ENCODE results near the gene SMIM35.
"Not testable (repeated sequence)": the region's sequence is repeated elsewhere in the genome, so short reads cannot be mapped to it uniquely, and the experiment has no call there.

SMIM35 gene

DNA sequence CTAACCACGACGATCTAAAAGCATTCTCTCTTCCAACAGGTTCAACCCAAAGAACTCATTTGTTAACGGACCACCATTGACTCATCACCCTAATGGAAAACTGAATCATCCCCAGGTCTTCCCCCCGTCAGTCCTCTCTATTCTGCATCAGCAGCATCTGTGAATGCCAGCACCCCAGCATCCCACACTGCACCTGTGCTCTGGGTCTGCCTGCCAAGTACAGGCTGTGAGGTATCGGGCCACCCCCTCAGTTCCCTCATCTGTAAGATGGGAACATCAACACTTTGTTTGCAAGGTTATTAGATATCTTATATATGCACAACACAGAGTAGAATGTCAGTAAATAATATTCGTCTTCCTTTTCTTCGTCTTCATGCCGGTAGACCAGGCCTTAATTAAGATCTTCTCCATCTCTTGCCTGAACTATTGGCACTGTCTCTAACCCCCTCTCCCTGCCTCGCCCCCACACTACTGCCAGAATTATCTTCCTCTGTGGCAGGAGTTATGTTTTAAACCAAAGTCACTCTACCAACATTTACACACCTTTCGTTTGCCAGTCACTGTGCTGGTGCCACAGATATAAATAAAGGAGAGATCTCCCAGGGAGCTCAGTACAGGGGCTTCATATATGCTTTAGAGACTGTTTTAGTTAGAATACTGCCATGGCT is 17.7 kb downstream of the SMIM35 start:
- Histone ChIP-seq H3K4me3 (ENCODE audit: insufficient read depth, low read depth, low read length) (no peak overlapping the region), H3K9me3 (ENCODE audit: control insufficient read depth, low read length) (no peaks in the 10 kb centered on the region), H3K27me3 (ENCODE audit: control insufficient read depth, insufficient read depth, low read length, poor library complexity, severe bottlenecking) (no peaks in the 10 kb centered on the region), H3K27ac (ENCODE audit: insufficient read depth, low read depth, low read length, poor library complexity, severe bottlenecking) (no peak overlapping the region), H3K4me1 (ENCODE audit: control insufficient read depth, insufficient read depth, low read length) (no peaks in the 10 kb centered on the region), H3K36me3 (ENCODE audit: control insufficient read depth, insufficient read depth, low read length) (no peaks in the 10 kb centered on the region)
- 89 to 93% methylated on average over 10 of the region's 10 CpGs for WGBS, 2 experiments

GRCh38 chr11:118068206-118068944 is 18.4 kb downstream of the SMIM35 start:
- WGBS, 2 experiments = 76 to 77% methylated on average over 24 of the region's 24 CpGs
- Histone ChIP-seq H3K27ac (ENCODE audit: insufficient read depth, low read depth, low read length, poor library complexity, severe bottlenecking) (no peak overlapping the region), H3K9me3 (ENCODE audit: control insufficient read depth, low read length) (no peaks in the 10 kb centered on the region)

GRCh38 chr11:118067006-118067405 is 19.8 kb downstream of the SMIM35 start:
- Histone ChIP-seq H3K36me3 (ENCODE audit: control insufficient read depth, insufficient read depth, low read length) (no peaks in the 10 kb centered on the region), H3K27me3 (ENCODE audit: control insufficient read depth, insufficient read depth, low read length, poor library complexity, severe bottlenecking) (no peaks in the 10 kb centered on the region), H3K4me3 (ENCODE audit: insufficient read depth, low read depth, low read length) (no peak overlapping the region), H3K27ac (ENCODE audit: insufficient read depth, low read depth, low read length, poor library complexity, severe bottlenecking) (no peak overlapping the region), H3K9me3 (ENCODE audit: control insufficient read depth, low read length) (no peaks in the 10 kb centered on the region), H3K4me1 (ENCODE audit: control insufficient read depth, insufficient read depth, low read length) (no peaks in the 10 kb centered on the region)
- WGBS, 2 experiments = 91 to 92% methylated on average over 8 of the region's 8 CpGs

More at GRCh38 chr11:118068206-118068944, 18.4 kb downstream of the SMIM35 start:
- H3K4me1 ChIP-seq (ENCODE audit: control insufficient read depth, insufficient read depth, low read length) = no peaks in the 10 kb centered on the region
- H3K36me3 ChIP-seq (ENCODE audit: control insufficient read depth, insufficient read depth, low read length) = no peaks in the 10 kb centered on the region
- H3K4me3 ChIP-seq (ENCODE audit: insufficient read depth, low read depth, low read length) = no peak overlapping the region
- no peaks in the 10 kb centered on the region for H3K27me3 ChIP-seq (ENCODE audit: control insufficient read depth, insufficient read depth, low read length, poor library complexity, severe bottlenecking)

DNA sequence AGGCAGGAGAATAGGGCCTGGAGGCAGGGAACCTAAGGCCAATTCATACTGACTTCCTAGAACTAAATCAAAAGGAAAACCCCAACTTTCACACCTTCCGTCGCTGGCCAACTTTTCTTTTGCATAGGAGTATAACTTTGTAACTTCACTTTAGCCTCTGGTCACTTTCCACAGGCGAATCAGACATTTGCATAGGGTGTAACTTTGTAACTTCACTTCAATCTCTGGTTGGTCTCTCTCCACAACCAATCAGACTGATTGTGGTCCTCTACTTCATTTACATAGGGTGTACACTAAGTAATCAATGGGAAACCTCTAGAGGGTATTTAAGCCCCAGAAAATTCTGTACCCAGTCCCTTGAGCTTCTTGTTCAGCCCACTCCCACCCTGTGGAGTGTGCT is 21.4 kb downstream of the SMIM35 start:
- Histone ChIP-seq H3K4me1 (ENCODE audit: control insufficient read depth, insufficient read depth, low read length) (no peaks in the 10 kb centered on the region), H3K27ac (ENCODE audit: insufficient read depth, low read depth, low read length, poor library complexity, severe bottlenecking) (no peak overlapping the region), H3K27me3 (ENCODE audit: control insufficient read depth, insufficient read depth, low read length, poor library complexity, severe bottlenecking) (no peaks in the 10 kb centered on the region), H3K4me3 (ENCODE audit: insufficient read depth, low read depth, low read length) (no peak overlapping the region), H3K9me3 (ENCODE audit: control insufficient read depth, low read length) (no peaks in the 10 kb centered on the region), H3K36me3 (ENCODE audit: control insufficient read depth, insufficient read depth, low read length) (no peaks in the 10 kb centered on the region)
- WGBS, 2 experiments = 90 to 93% methylated on average over 3 of the region's 3 CpGs

DNA sequence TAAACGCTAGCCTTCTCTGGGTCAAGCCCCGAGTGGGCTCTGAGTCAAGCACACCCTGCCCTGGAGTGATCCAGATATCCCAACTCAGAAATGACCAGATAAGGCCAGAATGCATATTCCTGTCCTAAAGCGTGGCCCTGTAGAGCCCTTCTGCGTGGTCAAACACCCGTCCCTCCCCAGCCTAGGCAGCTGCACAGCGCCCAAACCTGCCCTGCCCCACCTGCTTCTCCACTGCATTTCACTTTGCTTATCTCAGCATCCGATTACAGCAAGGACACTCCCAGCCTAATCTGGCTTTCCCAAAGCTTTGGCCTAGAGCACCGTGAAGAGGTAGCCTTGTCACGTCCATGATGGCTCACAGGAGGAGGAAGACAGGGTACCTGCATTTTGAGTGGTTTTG is 21.8 kb downstream of the SMIM35 start:
- Histone ChIP-seq H3K36me3 (ENCODE audit: control insufficient read depth, insufficient read depth, low read length) (no peaks in the 10 kb centered on the region), H3K4me1 (ENCODE audit: control insufficient read depth, insufficient read depth, low read length) (no peaks in the 10 kb centered on the region), H3K9me3 (ENCODE audit: control insufficient read depth, low read length) (no peaks in the 10 kb centered on the region), H3K4me3 (ENCODE audit: insufficient read depth, low read depth, low read length) (no peak overlapping the region), H3K27ac (ENCODE audit: insufficient read depth, low read depth, low read length, poor library complexity, severe bottlenecking) (no peak overlapping the region), H3K27me3 (ENCODE audit: control insufficient read depth, insufficient read depth, low read length, poor library complexity, severe bottlenecking) (no peaks in the 10 kb centered on the region)
- WGBS, 2 experiments = 91% methylated on average over 9 of the region's 9 CpGs

- H3K4me1 ChIP-seq (ENCODE audit: control insufficient read depth, insufficient read depth, low read length); H3K27ac ChIP-seq (ENCODE audit: insufficient read depth, low read depth, low read length, poor library complexity, severe bottlenecking); H3K4me3 ChIP-seq (ENCODE audit: insufficient read depth, low read depth, low read length); H3K9me3 ChIP-seq (ENCODE audit: control insufficient read depth, low read length); H3K27me3 ChIP-seq (ENCODE audit: control insufficient read depth, insufficient read depth, low read length, poor library complexity, severe bottlenecking); H3K36me3 ChIP-seq (ENCODE audit: control insufficient read depth, insufficient read depth, low read length): not testable (repeated sequence)
- WGBS, 2 experiments = 88 to 95% methylated on average over 5 of the region's 5 CpGs
Measured at GRCh38 chr11:118062631-118063030, 24.1 kb downstream of the SMIM35 start.

GRCh38 chr11:118062181-118062580 is 24.6 kb downstream of the SMIM35 start:
- not testable (repeated sequence) for H3K27ac ChIP-seq (ENCODE audit: insufficient read depth, low read depth, low read length, poor library complexity, severe bottlenecking); H3K27me3 ChIP-seq (ENCODE audit: control insufficient read depth, insufficient read depth, low read length, poor library complexity, severe bottlenecking); H3K4me1 ChIP-seq (ENCODE audit: control insufficient read depth, insufficient read depth, low read length); H3K36me3 ChIP-seq (ENCODE audit: control insufficient read depth, insufficient read depth, low read length); H3K4me3 ChIP-seq (ENCODE audit: insufficient read depth, low read depth, low read length); H3K9me3 ChIP-seq (ENCODE audit: control insufficient read depth, low read length)
- 93 to 94% methylated on average over 5 of the region's 5 CpGs for WGBS, 2 experiments

DNA sequence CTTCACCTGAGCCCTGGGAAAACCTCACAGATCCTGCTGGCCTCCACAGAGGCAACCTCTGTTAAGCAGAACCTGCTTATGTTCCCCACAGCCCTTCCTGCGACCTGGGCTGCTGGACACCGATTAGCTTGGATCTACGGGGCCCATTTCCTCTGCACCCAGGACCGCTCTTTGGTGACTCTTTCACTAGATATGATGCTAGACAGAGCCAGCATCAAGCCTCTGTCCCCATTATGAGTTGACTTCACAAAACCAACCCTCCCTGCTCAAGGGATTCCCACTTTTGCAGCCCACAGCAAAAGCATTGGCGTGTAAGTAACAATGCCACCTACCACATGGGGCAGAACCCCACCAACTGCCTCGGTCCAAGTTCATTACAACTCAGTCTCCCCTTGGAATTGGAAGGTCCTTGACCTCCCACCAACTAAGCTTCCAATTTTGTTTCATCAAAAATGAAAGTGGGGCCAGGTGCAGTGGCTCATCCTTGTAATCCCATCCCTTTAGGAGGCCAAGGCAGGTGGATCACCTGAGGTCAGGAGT is 25.1 kb downstream of the SMIM35 start:
- H3K27me3 ChIP-seq (ENCODE audit: control insufficient read depth, insufficient read depth, low read length, poor library complexity, severe bottlenecking) = no peaks in the 10 kb centered on the region
- 94 to 97% methylated on average over 6 of the region's 6 CpGs for WGBS, 2 experiments
- H3K9me3 ChIP-seq (ENCODE audit: control insufficient read depth, low read length) = no peaks in the 10 kb centered on the region
- no peak overlapping the region for H3K4me3 ChIP-seq (ENCODE audit: insufficient read depth, low read depth, low read length)
- H3K4me1 ChIP-seq (ENCODE audit: control insufficient read depth, insufficient read depth, low read length) = no peaks in the 10 kb centered on the region
- no peak overlapping the region for H3K27ac ChIP-seq (ENCODE audit: insufficient read depth, low read depth, low read length, poor library complexity, severe bottlenecking)
- H3K36me3 ChIP-seq (ENCODE audit: control insufficient read depth, insufficient read depth, low read length) = no peaks in the 10 kb centered on the region

GRCh38 chr11:118060869-118061268 is 25.9 kb downstream of the SMIM35 start:
- Histone ChIP-seq H3K9me3 (ENCODE audit: control insufficient read depth, low read length) (no peaks in the 10 kb centered on the region), H3K36me3 (ENCODE audit: control insufficient read depth, insufficient read depth, low read length) (no peaks in the 10 kb centered on the region), H3K27me3 (ENCODE audit: control insufficient read depth, insufficient read depth, low read length, poor library complexity, severe bottlenecking) (no peaks in the 10 kb centered on the region), H3K27ac (ENCODE audit: insufficient read depth, low read depth, low read length, poor library complexity, severe bottlenecking) (no peak overlapping the region), H3K4me1 (ENCODE audit: control insufficient read depth, insufficient read depth, low read length) (no peaks in the 10 kb centered on the region), H3K4me3 (ENCODE audit: insufficient read depth, low read depth, low read length) (no peak overlapping the region)
- 85 to 89% methylated on average over 7 of the region's 7 CpGs for WGBS, 2 experiments

DNA sequence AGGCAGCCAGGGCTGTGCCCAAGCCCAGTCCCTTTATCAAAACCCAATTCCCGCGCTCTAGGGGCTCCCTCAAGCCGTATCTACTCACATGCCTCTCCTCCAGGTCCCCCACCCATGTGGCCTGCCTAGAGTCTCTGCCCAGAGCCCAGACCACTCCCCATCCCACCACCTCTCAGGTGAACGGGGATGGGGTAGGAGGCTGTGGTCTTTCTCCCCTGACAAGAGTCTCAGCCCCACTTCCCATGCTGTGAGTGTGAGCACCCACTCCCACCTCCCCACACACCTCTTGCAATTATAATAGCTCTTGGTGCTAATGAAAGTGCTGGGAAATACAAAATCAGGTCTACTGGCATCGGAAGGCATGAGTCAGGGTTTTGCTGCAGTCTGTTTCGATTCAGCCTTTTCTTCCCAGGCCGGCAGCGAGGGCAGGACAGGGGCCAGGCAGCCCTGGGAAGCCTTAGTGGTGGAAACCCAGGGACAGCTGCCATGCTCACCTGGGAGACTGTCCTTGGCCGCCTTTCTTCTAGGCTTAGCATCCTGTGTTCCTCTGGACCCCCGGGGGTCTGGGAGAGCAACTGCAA is 26.6 kb downstream of the SMIM35 start:
- 90 to 92% methylated on average over 10 of the region's 10 CpGs for WGBS, 2 experiments
- Histone ChIP-seq H3K9me3 (ENCODE audit: control insufficient read depth, low read length) (no peaks in the 10 kb centered on the region), H3K27ac (ENCODE audit: insufficient read depth, low read depth, low read length, poor library complexity, severe bottlenecking) (no peak overlapping the region), H3K4me3 (ENCODE audit: insufficient read depth, low read depth, low read length) (no peak overlapping the region), H3K36me3 (ENCODE audit: control insufficient read depth, insufficient read depth, low read length) (no peaks in the 10 kb centered on the region), H3K27me3 (ENCODE audit: control insufficient read depth, insufficient read depth, low read length, poor library complexity, severe bottlenecking) (no peaks in the 10 kb centered on the region), H3K4me1 (ENCODE audit: control insufficient read depth, insufficient read depth, low read length) (no peaks in the 10 kb centered on the region)

Measured in ectodermal cell (in vitro differentiated cells).